Neuronal stem cell (in vitro differentiated cells): Measurements from ENCODE around the gene PRIMA1.
"Not testable (repeated sequence)": the region's sequence is repeated elsewhere in the genome, so short reads cannot be mapped to it uniquely, and the experiment has no call there.

Experiments used
- DNase-seq: peaks from one replicate; pipeline ENCODE4 v3.0.0-alpha.2; 2013; ENCODE audit warnings: low spot score
- H2AFZ ChIP-seq: one replicate; pipeline ENCODE4 v1.6.1; 2013; ENCODE audit warnings: mild to moderate bottlenecking, low read length, inconsistent platforms
- H2AK5ac ChIP-seq: 2 replicates; pipeline ENCODE4 v1.6.1; 2013; ENCODE audit warnings: low read depth, mild to moderate bottlenecking, inconsistent platforms, low read length, moderate library complexity, mixed read lengths
- H2BK120ac ChIP-seq: 2 replicates; pipeline ENCODE4 v1.6.1; 2013; ENCODE audit warnings: low read depth, mild to moderate bottlenecking, inconsistent platforms, low read length, moderate library complexity, mixed read lengths
- H2BK12ac ChIP-seq: one replicate; pipeline ENCODE4 v1.6.1; 2013; ENCODE audit warnings: low read length, inconsistent platforms
- H2BK15ac ChIP-seq: 2 replicates; pipeline ENCODE4 v1.6.1; 2013; ENCODE audit warnings: mild to moderate bottlenecking, low read length, inconsistent platforms, mixed read lengths
- H2BK5ac ChIP-seq: one replicate; pipeline ENCODE4 v1.6.1; 2013; ENCODE audit warnings: inconsistent platforms, mild to moderate bottlenecking, low read length, moderate library complexity
- H3K14ac ChIP-seq: one replicate; pipeline ENCODE4 v1.6.1; 2013; ENCODE audit warnings: low read length, inconsistent platforms
- H3K18ac ChIP-seq: 2 replicates; pipeline ENCODE4 v1.6.1; 2013; ENCODE audit warnings: low read length, inconsistent platforms
- H3K23ac ChIP-seq: 2 replicates; pipeline ENCODE4 v1.6.1; 2013; ENCODE audit warnings: low read depth, mild to moderate bottlenecking, mixed read lengths, low read length, inconsistent platforms; ENCODE audit not compliant: poor library complexity
- H3K27ac ChIP-seq: replicated peaks from 3 replicates; pipeline ENCODE4 v1.5.1; 2013; ENCODE audit warnings: low read length, inconsistent platforms
- H3K27me3 ChIP-seq, 3 experiments: 2 replicates each; pipeline ENCODE4 v1.6.1; 2013; ENCODE audit warnings: low read length in 3 of 3, mild to moderate bottlenecking in 2 of 3, inconsistent platforms in 1 of 3, low read depth in 1 of 3, mixed read lengths in 1 of 3, moderate library complexity in 1 of 3; ENCODE audit not compliant: control insufficient read depth in 3 of 3, insufficient read depth in 3 of 3
- H3K36me3 ChIP-seq, 2 donors: replicated peaks in 1 of 2; 2 replicates each; pipeline ENCODE4 v1.6.1; 2013; ENCODE audit warnings: low read length in 2 of 2; ENCODE audit not compliant: control insufficient read depth in 2 of 2, insufficient read depth in 2 of 2
- H3K4ac ChIP-seq: 2 replicates; pipeline ENCODE4 v1.6.1; 2013; ENCODE audit warnings: inconsistent platforms, mild to moderate bottlenecking, low read length, moderate library complexity
- H3K4me1 ChIP-seq, 2 donors: 1 replicate in 1 of 2; 2 replicates in 1 of 2; pipeline ENCODE4 v1.6.1; 2013; ENCODE audit warnings: low read length in 2 of 2, low read depth in 1 of 2; ENCODE audit not compliant: control insufficient read depth in 2 of 2, insufficient read depth in 1 of 2
- H3K4me2 ChIP-seq: one replicate; pipeline ENCODE4 v1.6.1; 2013; ENCODE audit warnings: mild to moderate bottlenecking, low read length, inconsistent platforms; ENCODE audit not compliant: insufficient read depth, poor library complexity, severe bottlenecking
- H3K4me3 ChIP-seq, 2 donors: 2 replicates each; pipeline ENCODE4 v1.5.1; 2013; ENCODE audit warnings: low read length in 2 of 2, mild to moderate bottlenecking in 2 of 2, inconsistent platforms in 1 of 2, moderate library complexity in 1 of 2
- H3K79me1 ChIP-seq: one replicate; pipeline ENCODE4 v1.6.1; 2013; ENCODE audit warnings: low read depth, mild to moderate bottlenecking, inconsistent platforms, low read length, moderate library complexity
- H3K9ac ChIP-seq: one replicate; pipeline ENCODE4 v1.6.1; 2013; ENCODE audit warnings: mild to moderate bottlenecking, low read depth, low read length, inconsistent platforms; ENCODE audit not compliant: poor library complexity
- H3K9me3 ChIP-seq, 2 donors: replicated peaks in 1 of 2; 2 replicates each; pipeline versions ENCODE3 to v1.6.1; 2013; ENCODE audit warnings: low read length in 2 of 2, mild to moderate bottlenecking in 2 of 2, inconsistent platforms in 1 of 2, low read depth in 1 of 2, mixed read lengths in 1 of 2, moderate library complexity in 1 of 2; ENCODE audit not compliant: control insufficient read depth in 2 of 2, insufficient read depth in 1 of 2
- H4K8ac ChIP-seq: one replicate; pipeline ENCODE4 v1.6.1; 2013; ENCODE audit warnings: low read depth, mild to moderate bottlenecking, inconsistent platforms, low read length, moderate library complexity
- H4K91ac ChIP-seq: one replicate; pipeline ENCODE4 v1.6.1; 2013; ENCODE audit warnings: low read length, low read depth, mild to moderate bottlenecking, inconsistent platforms; ENCODE audit not compliant: poor library complexity
- WGBS, 2 donors: extraction: QIAGEN DNeasy Blood & Tissue Kit; methylation state at CpG; one replicate each; pipeline ENCODE4 v1.1.7; 2013; ENCODE audit warnings: missing lambda C conversion rate in 2 of 2, mixed read lengths in 1 of 2; ENCODE audit not compliant: insufficient read length in 2 of 2, insufficient replicate concordance in 1 of 2; ENCODE audit errors: extremely low coverage in 2 of 2; 5-methylcytosine and 5-hydroxymethylcytosine counted together

The PRIMA1 gene

GRCh38 chr14:93811020-93811419, 22.7 kb upstream of the PRIMA1 start:
- H3K23ac ChIP-seq, result no peak overlapping the region
- H2BK15ac ChIP-seq, result no peak overlapping the region
- H3K27me3 ChIP-seq, result no peaks in the 10 kb centered on the region
- no peak overlapping the region for H3K14ac ChIP-seq
- no peak overlapping the region for H2AK5ac ChIP-seq
- H3K4me2 ChIP-seq, result no peak overlapping the region
- no peak overlapping the region for H3K18ac ChIP-seq
- H3K4me3 ChIP-seq, result no peak overlapping the region
- H2BK120ac ChIP-seq, result no peak overlapping the region
- no peak overlapping the region for H3K9ac ChIP-seq
- H2BK5ac ChIP-seq, result no peak overlapping the region
- no peak overlapping the region for H4K91ac ChIP-seq
- no peaks in the 10 kb centered on the region for H3K79me1 ChIP-seq
- H3K4me1 ChIP-seq, result no peaks in the 10 kb centered on the region
- no peak overlapping the region for H4K8ac ChIP-seq
- no CpG with 5 or more reads among the region's 1 CpG for WGBS, 2 donors
- H2BK12ac ChIP-seq, result no peak overlapping the region
- H3K36me3 ChIP-seq, result no peaks in the 10 kb centered on the region
- H3K4ac ChIP-seq, result no peak overlapping the region
- H3K27ac ChIP-seq, result no peak overlapping the region
- no peak for DNase-seq
- H3K9me3 ChIP-seq, result peaks cover 4 to 8% of the 10 kb centered on the region in 2 donors
- H2AFZ ChIP-seq, result no peak overlapping the region

GRCh38 chr14:93809491-93810420, 21.5 kb upstream of the PRIMA1 start:
- H4K91ac ChIP-seq, H3K27ac ChIP-seq: not testable (repeated sequence)

GRCh38 chr14:93804654-93805053, 16.4 kb upstream of the PRIMA1 start:
- H3K9ac ChIP-seq, result no peak overlapping the region
- no peak overlapping the region for H3K4me3 ChIP-seq
- no peak overlapping the region for H2AFZ ChIP-seq
- no peak for DNase-seq
- H3K79me1 ChIP-seq, result no peaks in the 10 kb centered on the region
- H2BK15ac ChIP-seq, result no peak overlapping the region
- no peak overlapping the region for H2AK5ac ChIP-seq
- H4K91ac ChIP-seq, result no peak overlapping the region
- WGBS, 2 donors, result no CpG with 5 or more reads among the region's 9 CpGs
- no peaks in the 10 kb centered on the region for H3K27me3 ChIP-seq
- H3K27ac ChIP-seq, result no peak overlapping the region
- H3K9me3 ChIP-seq, result peaks cover 0 to 2% of the 10 kb centered on the region in 2 donors
- no peak overlapping the region for H3K4ac ChIP-seq
- H3K18ac ChIP-seq, result no peak overlapping the region
- H3K4me2 ChIP-seq, result no peak overlapping the region
- H2BK120ac ChIP-seq, result no peak overlapping the region
- H3K4me1 ChIP-seq, result no peaks in the 10 kb centered on the region
- no peak overlapping the region for H3K14ac ChIP-seq
- H2BK5ac ChIP-seq, result no peak overlapping the region
- no peak overlapping the region for H3K23ac ChIP-seq
- H4K8ac ChIP-seq, result no peak overlapping the region
- no peak overlapping the region for H2BK12ac ChIP-seq
- no peaks in the 10 kb centered on the region for H3K36me3 ChIP-seq

More at GRCh38 chr14:93809491-93810420, 21.5 kb upstream of the PRIMA1 start:
- not testable (repeated sequence) for H3K4ac ChIP-seq, H3K9me3 ChIP-seq, H3K4me2 ChIP-seq, H3K79me1 ChIP-seq, H3K23ac ChIP-seq, H2BK15ac ChIP-seq, H3K4me1 ChIP-seq, H2AFZ ChIP-seq, H3K18ac ChIP-seq, H3K9ac ChIP-seq, H3K36me3 ChIP-seq, H4K8ac ChIP-seq, H2BK5ac ChIP-seq, H2AK5ac ChIP-seq, H3K14ac ChIP-seq, DNase-seq, H2BK12ac ChIP-seq, H3K27me3 ChIP-seq, H2BK120ac ChIP-seq, H3K4me3 ChIP-seq
- WGBS, 2 donors, result no CpG with 5 or more reads among the region's 6 CpGs

- DNase-seq, result no peak
- Histone ChIP-seq H3K4me1 (no peaks in the 10 kb centered on the region), H3K27me3 (no peaks in the 10 kb centered on the region), H3K9ac (no peak overlapping the region), H3K27ac (no peak overlapping the region), H3K9me3 (no peaks in the 10 kb centered on the region), H3K18ac (no peak overlapping the region), H3K36me3 (no peaks in the 10 kb centered on the region), H3K79me1 (no peaks in the 10 kb centered on the region), H3K4me2 (no peak overlapping the region), H2AK5ac (no peak overlapping the region), H2AFZ (no peak overlapping the region), H2BK15ac (no peak overlapping the region), H4K91ac (no peak overlapping the region), H2BK5ac (no peak overlapping the region), H3K4ac (no peak overlapping the region), H2BK12ac (no peak overlapping the region), H3K23ac (no peak overlapping the region), H2BK120ac (no peak overlapping the region), H3K4me3 (no peak overlapping the region), H3K14ac (no peak overlapping the region), H4K8ac (no peak overlapping the region)
- WGBS, 2 donors, result no CpG with 5 or more reads among the region's 15 CpGs
Observed at GRCh38 chr14:93803408-93804318, 15.4 kb upstream of the PRIMA1 start.
